DMS114 treated with DMSO at 0.1 percent for 48 hours (cell line): Measurements from ENCODE around the gene LBH.

Source experiments
- DNase-seq: peaks from one replicate; lab custom pipeline; 2025; ENCODE audit not compliant: unreplicated experiment; lab: John Stamatoyannopoulos, UW

LBH gene

GRCh38 chr2:30231212-30231995, at the start of gene LBH:
LBH (plus strand) TSS chr2:30231534; CDS start chr2:30231739, 205 bp downstream.
- peak; percentile 20 for DNase-seq

DNA sequence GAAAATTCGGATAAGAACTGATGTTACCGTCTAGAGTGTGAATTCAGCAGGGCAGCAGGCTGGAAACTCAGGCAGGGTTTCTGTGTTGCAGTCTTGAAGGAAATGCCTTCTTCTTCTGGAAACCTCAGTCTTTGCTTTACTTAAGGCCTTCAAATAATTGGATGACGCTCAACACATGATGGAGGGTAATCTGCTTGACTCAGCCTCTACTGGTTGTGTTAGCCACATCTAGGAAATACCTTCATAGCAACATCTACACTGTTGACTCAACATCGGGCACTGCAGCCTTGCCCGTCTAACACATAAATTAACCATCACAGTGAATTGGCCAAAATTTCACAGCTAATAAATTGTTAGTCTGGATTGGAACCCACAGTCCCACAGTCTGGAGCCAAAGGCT, 47.3 kb upstream of the LBH start:
- no peak for DNase-seq

GRCh38 chr2:30185178-30185577, 46.2 kb upstream of the LBH start:
- no peak for DNase-seq

DNA sequence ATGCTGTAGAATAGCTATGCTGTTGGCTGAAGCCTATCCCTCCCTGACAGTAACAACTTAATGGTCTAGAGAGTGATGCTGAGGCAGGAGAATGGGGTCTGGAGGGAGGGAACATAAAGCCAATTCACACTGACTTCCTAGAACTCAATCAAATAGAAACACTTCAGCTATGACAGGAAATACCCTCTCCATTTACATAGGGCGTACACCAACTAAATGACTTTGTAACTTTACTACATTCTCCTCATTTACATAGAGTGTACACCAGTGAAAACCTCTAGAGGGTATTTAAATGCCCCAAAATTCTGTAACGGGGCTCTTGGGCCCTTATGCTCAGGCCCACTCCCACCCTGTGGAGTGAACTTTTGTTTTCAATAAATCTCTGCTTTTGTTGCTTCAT, 43.0 kb upstream of the LBH start:
- DNase-seq, result no peak

GRCh38 chr2:30190637-30191036, 40.7 kb upstream of the LBH start:
- DNase-seq, result no peak

GRCh38 chr2:30191107-30191506, 40.2 kb upstream of the LBH start:
- DNase-seq, result no peak

DNA sequence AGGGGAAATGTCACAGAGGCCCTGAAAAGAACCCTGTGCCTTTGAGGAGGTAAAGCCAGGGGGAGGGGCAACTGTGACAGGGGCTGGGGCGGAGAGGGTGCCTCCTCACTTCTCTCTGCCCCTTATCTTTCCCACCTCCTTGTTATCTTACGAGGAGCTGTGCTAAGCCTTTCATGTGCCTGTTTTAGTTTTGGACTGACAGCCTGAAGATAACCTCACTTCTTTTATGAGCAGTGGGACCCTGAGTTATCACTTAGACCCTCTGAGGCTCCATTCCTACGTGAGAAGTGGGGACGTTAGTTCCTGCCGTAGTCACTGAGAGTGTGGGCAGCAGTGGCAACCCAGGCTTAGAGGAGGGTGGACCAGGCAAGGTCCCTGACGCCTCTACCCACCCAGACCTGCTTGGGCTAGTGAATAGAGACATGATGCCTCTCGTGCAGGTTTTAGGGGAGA, 39.5 kb upstream of the LBH start:
- no peak for DNase-seq

DNA sequence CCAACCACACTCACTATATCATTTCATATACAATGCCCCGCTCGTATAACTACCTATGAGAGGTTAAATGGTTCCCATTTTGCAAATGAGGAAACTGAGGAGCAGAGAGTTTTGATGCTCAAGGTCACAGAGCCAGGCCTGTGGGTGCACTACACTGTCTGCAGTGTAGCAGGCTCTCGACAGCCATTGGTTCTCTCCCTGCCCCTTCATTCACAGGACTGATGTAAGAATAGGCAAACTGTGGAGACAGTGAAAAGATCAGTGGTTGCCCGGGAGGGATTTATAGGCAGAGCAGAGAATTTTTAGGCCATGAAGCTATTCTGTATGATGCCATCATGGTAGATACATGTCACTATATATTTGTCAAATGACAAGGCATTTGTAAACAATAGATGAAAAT, 39.0 kb upstream of the LBH start:
- no peak for DNase-seq

DNA sequence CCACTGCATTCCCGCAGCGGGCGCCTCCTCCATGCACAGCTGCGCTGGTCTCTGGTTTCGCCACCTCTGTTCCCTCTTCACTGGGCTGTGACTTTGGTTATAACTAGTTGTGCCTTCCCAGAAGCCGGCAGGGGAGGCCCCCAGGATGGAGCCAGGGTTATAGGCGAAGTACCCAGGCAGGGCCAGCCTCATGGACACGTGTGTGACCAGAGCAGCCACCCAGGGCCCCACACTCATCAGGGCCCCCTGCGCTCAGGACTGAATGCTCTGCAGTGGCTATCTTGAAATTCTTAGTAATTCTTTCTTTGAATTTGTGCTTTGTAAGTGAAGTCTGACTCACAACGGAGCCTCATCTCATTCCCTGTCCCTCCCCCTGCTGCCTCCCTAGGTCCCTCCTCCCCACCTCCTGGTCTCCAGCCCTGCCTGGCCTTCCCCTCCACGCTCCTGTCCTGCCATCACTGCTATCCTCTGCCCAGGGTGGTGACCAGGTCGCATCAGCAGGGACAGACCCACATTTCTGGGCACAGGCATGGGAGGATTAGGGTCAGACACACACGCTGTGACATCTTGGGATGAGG, 38.1 kb upstream of the LBH start:
- DNase-seq, result no peak

GRCh38 chr2:30194421-30194820, 36.9 kb upstream of the LBH start:
- no peak for DNase-seq

DNA sequence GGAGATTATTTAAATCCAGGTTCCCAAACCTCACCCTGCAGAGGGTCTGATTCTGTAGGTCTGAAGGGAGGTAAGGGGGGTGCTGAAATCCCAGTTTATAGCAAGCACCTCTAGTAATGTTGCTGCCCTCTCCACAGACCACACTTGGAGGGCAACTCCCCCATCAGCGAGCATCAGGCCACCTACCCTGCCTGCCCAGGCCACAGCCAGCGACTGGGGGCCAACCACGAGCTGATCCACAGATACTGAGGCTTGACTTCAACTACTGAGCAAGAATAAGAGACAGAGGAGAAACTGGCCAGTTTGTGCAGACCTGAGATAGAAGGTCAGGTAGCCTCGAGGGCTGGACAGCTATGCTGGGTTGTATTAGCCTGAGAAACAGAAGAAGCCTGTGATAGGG, 36.3 kb upstream of the LBH start:
- no peak for DNase-seq

DNA sequence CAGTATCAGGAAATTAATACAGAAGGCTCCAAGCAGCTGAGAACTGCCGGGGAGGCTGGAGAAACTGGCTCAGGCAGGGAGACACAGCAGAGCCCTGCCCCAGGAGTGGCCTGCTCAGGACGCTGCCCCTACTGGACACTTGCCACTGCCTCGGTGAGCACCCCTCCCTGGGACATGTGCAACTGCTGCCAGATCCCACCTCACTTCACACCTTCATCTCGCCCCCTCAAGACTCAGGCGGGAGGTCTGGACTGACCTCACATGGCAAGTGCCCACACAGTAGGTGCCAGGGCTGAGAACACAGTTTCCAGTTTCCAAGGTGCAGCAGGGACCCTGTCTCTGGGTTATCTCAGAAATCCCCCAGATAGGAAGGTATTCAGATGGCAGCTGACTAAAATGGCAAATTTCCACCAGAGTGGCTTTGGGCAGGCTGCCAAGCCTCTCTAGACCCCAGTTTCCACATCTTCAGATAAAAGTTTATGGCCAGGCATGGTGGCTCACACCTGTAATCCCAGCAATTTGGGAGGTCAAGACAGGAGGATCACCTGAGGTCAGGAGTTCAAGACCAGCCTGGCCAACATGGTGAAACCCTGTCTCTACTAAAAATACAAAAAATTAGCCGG, 33.7 kb upstream of the LBH start:
- no peak for DNase-seq

GRCh38 chr2:30201990-30202389, 29.3 kb upstream of the LBH start:
- DNase-seq, result no peak

DNA sequence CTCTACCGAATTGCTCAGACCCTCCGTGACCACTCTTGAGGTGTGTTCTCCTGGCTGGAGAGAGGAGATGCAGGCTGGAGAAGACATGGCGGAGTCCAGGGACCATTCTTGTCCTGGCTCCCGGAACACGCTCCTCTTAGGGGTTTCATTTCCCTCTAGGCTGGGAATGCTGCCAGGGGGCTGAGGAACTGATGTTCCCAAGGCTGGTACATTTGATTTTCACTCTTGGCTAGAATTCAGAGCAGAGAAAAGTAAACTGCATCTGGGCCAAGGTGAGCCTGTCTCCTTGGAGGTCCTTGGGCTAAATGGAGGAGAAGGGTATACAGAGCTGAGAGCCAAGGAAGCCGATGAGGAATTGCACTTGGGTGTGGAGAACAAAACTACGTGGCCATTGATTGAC, 28.2 kb upstream of the LBH start:
- no peak for DNase-seq

GRCh38 chr2:30204281-30204680, 27.1 kb upstream of the LBH start:
- DNase-seq, result no peak

DNA sequence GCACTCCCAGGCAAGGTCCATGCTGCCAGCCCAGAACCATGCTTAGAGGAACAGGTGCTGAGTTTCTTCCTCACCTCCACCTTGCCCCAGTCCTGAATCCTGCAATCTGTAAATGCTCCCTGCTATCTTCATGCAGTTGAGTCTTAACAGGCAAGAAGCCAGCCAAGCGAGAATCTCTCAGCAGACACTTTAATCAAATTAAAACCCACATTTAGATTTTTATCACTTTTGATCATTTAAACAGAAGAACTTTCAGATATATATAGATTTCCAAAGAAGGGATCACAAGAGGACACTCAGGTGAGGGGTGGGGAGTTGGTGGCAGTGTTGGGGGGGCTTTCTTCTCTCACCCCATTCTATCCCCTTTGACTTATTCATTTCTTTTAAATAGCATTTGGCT, 25.9 kb upstream of the LBH start:
- DNase-seq, result no peak

- DNase-seq, result no peak
Measured at GRCh38 chr2:30206461-30207430, 24.6 kb upstream of the LBH start.

DNA sequence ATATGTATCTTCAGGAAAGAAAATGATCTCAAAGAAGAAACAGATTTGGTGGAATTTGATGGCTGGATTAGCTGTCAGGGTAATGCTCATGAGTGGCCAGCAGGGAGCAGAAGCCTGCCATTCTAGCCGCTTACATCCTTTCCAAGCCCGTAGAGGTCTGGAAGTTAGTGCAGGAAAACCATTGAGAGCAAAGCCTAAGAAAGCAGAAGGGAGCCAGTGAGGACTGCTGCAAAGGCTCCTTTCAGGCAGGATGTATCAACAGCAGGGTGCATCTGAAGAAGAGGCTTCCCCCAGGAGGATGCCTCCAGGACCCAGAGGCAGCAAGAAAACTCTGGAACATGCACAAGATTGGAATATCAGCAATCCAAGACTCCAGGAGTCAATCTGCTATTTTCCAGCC, 22.9 kb upstream of the LBH start:
- DNase-seq, result peak; percentile 67

DNA sequence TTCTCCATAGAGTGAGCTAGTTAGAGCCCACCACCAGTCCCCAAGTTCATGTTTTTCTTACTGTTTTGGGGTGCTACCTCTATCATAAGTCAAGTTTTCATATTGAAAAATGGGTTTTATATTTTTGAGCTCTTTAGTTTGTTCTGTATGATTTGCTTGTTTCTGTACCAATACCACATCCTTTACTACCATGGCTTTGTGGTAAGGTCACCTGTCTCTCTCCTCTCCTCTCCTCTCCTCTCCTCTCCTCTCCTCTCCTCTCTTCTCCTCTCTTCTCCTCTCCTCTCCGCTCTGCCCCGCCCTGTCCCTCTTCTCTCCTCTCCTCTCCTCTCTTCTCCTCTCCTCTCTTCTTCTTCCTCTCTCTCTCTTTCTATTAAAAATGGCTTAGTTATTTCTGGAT, 22.1 kb upstream of the LBH start:
- DNase-seq, result no peak

GRCh38 chr2:30213326-30213725, 18.0 kb upstream of the LBH start:
- DNase-seq, result no peak

DNA sequence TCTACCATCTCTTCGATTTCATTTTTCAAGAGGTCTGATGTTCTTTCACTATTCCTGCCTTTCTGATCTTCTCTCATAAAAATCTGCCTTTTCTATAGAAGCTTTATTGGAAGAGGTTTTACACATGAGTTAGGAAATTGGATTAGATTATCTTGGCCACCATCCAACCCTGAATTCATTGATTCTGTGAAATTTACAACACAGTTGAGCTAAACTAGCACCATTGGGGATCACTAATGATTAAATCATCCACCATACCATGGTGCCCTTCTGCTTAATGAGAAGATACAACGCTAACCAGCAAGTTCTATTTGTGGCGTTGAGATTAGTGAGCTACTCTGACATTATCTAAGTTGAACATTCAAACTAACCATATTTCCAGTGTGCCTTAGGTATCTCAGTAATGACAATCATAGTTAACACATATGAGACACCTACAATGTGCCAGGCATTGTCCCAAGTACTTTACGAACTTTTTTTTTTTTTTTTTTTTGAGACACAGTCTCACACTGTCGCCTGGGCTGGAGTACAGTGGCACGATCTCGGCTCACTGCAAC, 17.3 kb upstream of the LBH start:
- no peak for DNase-seq
